Stimulated activated naive CD8-positive, alpha-beta T cell treated with anti-CD3 and anti-CD28 coated beads, Interleukin-15, Interleukin-2, amounts not matched to agents 100 ng/mL and 50 ng/mL, for 24 hours (primary cell): ENCODE measurements around the gene GRB14.
"Not testable (repeated sequence)": the region's sequence is repeated elsewhere in the genome, so short reads cannot be mapped to it uniquely, and the experiment has no call there.

ENCODE experiments used
- H3K27ac Mint-ChIP-seq: one replicate; pipeline ENCODE4 v1.8.0; 2021; ENCODE audit warnings: mild to moderate bottlenecking, mixed read lengths
- H3K27me3 Mint-ChIP-seq: one replicate; pipeline ENCODE4 v1.8.0; 2021; ENCODE audit warnings: mixed read lengths
- H3K36me3 Mint-ChIP-seq: one replicate; pipeline ENCODE4 v1.8.0; 2021; ENCODE audit warnings: low read depth, mixed read lengths
- H3K4me1 Mint-ChIP-seq: one replicate; pipeline ENCODE4 v1.8.0; 2021; ENCODE audit warnings: low read depth, mixed read lengths
- H3K4me3 Mint-ChIP-seq: one replicate; pipeline ENCODE4 v1.8.0; 2021; ENCODE audit warnings: mild to moderate bottlenecking, mixed read lengths
- H3K9me3 Mint-ChIP-seq: one replicate; pipeline ENCODE4 v1.8.0; 2021; ENCODE audit warnings: mixed read lengths

Gene GRB14

DNA sequence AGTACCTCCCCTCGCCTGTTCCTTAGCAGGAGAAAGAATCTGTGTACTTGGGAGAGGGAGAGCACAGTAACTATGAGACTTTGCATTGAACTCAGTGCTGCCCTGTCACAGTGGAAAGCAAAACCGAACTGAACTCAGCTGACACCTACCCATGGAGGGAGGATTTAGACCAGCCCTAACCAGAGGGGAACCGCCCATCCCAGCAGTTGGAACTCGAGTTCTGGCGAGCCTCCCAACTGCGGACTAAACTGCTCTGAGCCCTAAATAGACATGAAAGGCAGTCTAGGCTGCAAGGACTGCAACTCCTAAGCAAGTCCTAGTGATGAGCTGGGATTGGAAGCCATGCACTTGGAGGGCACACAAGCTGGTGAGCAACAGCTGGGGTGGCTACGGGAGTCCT is 110.4 kb downstream of the GRB14 start:
- H3K27ac Mint-ChIP-seq, result no peak overlapping the region
- H3K4me1 Mint-ChIP-seq, result no peaks in the 10 kb centered on the region
- H3K36me3 Mint-ChIP-seq, result no peaks in the 10 kb centered on the region
- H3K4me3 Mint-ChIP-seq, result no peak overlapping the region
- peaks cover 15% of the 10 kb centered on the region for H3K9me3 Mint-ChIP-seq
- no peaks in the 10 kb centered on the region for H3K27me3 Mint-ChIP-seq

DNA sequence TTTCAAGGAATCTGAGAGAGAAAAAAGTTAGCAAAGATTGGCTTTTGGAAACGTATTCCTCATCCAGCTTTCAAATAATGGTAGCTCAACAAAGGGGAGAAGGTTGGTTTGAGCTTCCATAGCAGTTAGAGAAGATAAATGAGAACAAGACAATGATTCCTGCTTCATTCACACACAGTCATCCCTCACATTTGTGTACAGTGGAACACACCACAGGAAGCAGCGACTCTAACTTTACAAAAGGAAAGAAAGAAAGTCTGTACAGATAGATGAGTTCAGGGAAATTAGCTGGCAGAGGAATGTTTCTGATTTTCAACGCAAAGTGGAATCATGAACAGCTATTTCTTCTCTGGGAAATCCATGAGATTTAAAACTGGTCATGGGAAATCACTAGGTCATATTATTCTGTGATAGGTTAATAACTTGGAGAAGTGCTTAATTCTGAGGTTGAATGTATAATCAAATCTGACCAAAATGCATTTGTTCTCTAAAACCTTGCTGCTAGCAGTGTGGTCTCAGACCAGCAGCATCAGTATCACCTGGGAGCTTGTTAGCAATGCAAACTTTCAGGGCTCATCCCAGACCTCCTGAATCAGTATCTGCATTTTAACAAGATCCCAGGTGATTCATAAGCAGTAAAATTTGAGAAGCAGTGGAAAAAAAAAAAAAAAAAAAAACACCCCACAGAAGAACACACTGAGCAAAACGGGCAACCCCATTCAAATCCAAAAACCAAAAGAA is 112.0 kb downstream of the GRB14 start:
- Mint-ChIP-seq H3K36me3 (no peaks in the 10 kb centered on the region), H3K4me3 (no peak overlapping the region), H3K4me1 (no peaks in the 10 kb centered on the region), H3K27ac (no peak overlapping the region), H3K27me3 (no peaks in the 10 kb centered on the region), H3K9me3 (peaks cover 9% of the 10 kb centered on the region)

- H3K9me3 Mint-ChIP-seq, result no peaks in the 10 kb centered on the region
- H3K36me3 Mint-ChIP-seq, result no peaks in the 10 kb centered on the region
These were observed 117.0 kb downstream of the GRB14 start for GRCh38 chr2:164504253-164504652.

GRCh38 chr2:164498836-164499235 is 122.4 kb downstream of the GRB14 start:
- no peaks in the 10 kb centered on the region for H3K9me3 Mint-ChIP-seq
- H3K4me3 Mint-ChIP-seq, result no peak overlapping the region
- no peaks in the 10 kb centered on the region for H3K4me1 Mint-ChIP-seq
- H3K36me3 Mint-ChIP-seq, result no peaks in the 10 kb centered on the region
- H3K27me3 Mint-ChIP-seq, result no peaks in the 10 kb centered on the region
- no peak overlapping the region for H3K27ac Mint-ChIP-seq

More at GRCh38 chr2:164504253-164504652, 117.0 kb downstream of the GRB14 start:
- no peak overlapping the region for H3K27ac Mint-ChIP-seq
- H3K4me1 Mint-ChIP-seq, result no peaks in the 10 kb centered on the region
- no peak overlapping the region for H3K4me3 Mint-ChIP-seq
- H3K27me3 Mint-ChIP-seq, result no peaks in the 10 kb centered on the region

- Mint-ChIP-seq H3K27ac (no peak overlapping the region), H3K4me3 (no peak overlapping the region), H3K4me1 (no peaks in the 10 kb centered on the region), H3K9me3 (no peaks in the 10 kb centered on the region), H3K27me3 (no peaks in the 10 kb centered on the region), H3K36me3 (no peaks in the 10 kb centered on the region)
These were observed 124.4 kb downstream of the GRB14 start for GRCh38 chr2:164496881-164497280.

GRCh38 chr2:164496421-164496820 is 124.9 kb downstream of the GRB14 start:
- no peaks in the 10 kb centered on the region for H3K27me3 Mint-ChIP-seq
- no peaks in the 10 kb centered on the region for H3K9me3 Mint-ChIP-seq
- H3K27ac Mint-ChIP-seq, result no peak overlapping the region
- no peak overlapping the region for H3K4me3 Mint-ChIP-seq
- H3K4me1 Mint-ChIP-seq, result no peaks in the 10 kb centered on the region
- H3K36me3 Mint-ChIP-seq, result no peaks in the 10 kb centered on the region

- no peaks in the 10 kb centered on the region for H3K9me3 Mint-ChIP-seq
- no peaks in the 10 kb centered on the region for H3K36me3 Mint-ChIP-seq
- no peaks in the 10 kb centered on the region for H3K27me3 Mint-ChIP-seq
- H3K27ac Mint-ChIP-seq, result no peak overlapping the region
- no peaks in the 10 kb centered on the region for H3K4me1 Mint-ChIP-seq
- no peak overlapping the region for H3K4me3 Mint-ChIP-seq
These were observed 125.6 kb downstream of the GRB14 start for GRCh38 chr2:164495491-164496223.

DNA sequence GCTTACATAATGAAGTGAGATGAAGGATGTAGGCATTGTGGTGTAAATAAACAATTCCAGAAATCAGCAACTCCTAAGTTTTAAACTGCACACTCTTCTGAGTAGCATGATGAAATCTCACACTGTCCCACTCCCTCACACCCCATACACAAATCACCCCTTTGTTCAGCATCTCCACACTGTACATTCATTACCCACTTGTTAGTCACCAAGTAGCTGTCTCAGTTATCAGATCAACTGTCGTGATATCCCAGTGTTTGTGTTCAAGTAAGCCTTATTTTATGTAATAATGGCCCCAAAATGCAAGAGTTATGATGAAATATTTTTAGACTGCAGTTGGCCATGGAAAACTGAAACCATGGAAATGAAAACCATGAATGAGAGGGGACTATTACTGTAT is 135.7 kb downstream of the GRB14 start:
- H3K27me3 Mint-ChIP-seq, result no peaks in the 10 kb centered on the region
- no peak overlapping the region for H3K4me3 Mint-ChIP-seq
- peaks cover 4% of the 10 kb centered on the region for H3K9me3 Mint-ChIP-seq
- H3K36me3 Mint-ChIP-seq, result no peaks in the 10 kb centered on the region
- H3K4me1 Mint-ChIP-seq, result no peaks in the 10 kb centered on the region
- H3K27ac Mint-ChIP-seq, result no peak overlapping the region

GRCh38 chr2:164479460-164479859 is 141.8 kb downstream of the GRB14 start:
- Mint-ChIP-seq H3K27ac (no peak overlapping the region), H3K4me3 (no peak overlapping the region), H3K27me3 (no peaks in the 10 kb centered on the region), H3K36me3 (no peaks in the 10 kb centered on the region), H3K9me3 (peaks cover 4% of the 10 kb centered on the region), H3K4me1 (no peaks in the 10 kb centered on the region)

DNA sequence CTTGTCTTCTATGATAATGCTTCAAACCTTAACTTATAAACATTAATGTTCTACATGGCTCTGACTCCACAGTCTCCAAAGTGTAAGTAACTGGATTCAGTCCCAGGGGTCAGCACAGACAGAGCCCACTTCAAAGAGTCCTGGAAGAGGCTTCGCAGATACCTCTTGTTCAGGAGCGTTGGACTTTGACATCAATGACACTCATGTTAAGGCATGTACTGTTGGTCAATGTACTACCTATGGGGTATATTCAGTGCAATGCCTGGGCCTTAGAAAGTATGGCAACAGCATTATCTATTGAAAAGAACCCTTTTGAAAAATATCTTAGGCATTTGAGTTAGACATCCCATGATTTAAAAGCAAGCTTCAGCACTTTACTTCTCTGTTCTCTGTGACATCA is 143.1 kb downstream of the GRB14 start:
- H3K4me1 Mint-ChIP-seq, result no peaks in the 10 kb centered on the region
- H3K27ac Mint-ChIP-seq, result no peak overlapping the region
- no peaks in the 10 kb centered on the region for H3K36me3 Mint-ChIP-seq
- H3K4me3 Mint-ChIP-seq, result no peak overlapping the region
- H3K9me3 Mint-ChIP-seq, result peaks cover 4% of the 10 kb centered on the region
- no peaks in the 10 kb centered on the region for H3K27me3 Mint-ChIP-seq

GRCh38 chr2:164474873-164475272 is 146.4 kb downstream of the GRB14 start:
- Mint-ChIP-seq H3K4me1 (no peaks in the 10 kb centered on the region), H3K36me3 (no peaks in the 10 kb centered on the region), H3K4me3 (no peak overlapping the region), H3K9me3 (no peaks in the 10 kb centered on the region), H3K27me3 (no peaks in the 10 kb centered on the region), H3K27ac (no peak overlapping the region)

DNA sequence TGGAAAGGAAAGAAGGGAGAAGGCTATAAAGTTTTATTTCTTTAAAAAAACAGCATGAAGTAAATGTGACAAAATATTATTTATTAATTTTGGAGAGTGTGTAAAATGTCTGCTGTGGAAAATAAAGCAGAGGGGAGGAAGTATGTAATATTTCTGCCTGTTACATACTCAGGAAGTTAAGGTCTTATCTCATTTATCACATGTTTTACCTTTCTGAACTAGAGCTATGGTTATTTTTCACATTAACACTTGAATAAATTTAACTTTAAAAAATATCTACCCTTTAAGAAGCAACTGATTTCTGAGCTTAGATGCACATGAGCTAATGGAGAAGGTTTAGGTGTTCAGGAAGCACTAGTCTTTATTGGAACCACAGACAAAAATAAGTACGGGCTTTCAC is 148.3 kb downstream of the GRB14 start:
- H3K4me3 Mint-ChIP-seq, result no peak overlapping the region
- H3K27ac Mint-ChIP-seq, result no peak overlapping the region
- no peaks in the 10 kb centered on the region for H3K27me3 Mint-ChIP-seq
- H3K9me3 Mint-ChIP-seq, result no peaks in the 10 kb centered on the region
- H3K4me1 Mint-ChIP-seq, result no peaks in the 10 kb centered on the region
- no peaks in the 10 kb centered on the region for H3K36me3 Mint-ChIP-seq

DNA sequence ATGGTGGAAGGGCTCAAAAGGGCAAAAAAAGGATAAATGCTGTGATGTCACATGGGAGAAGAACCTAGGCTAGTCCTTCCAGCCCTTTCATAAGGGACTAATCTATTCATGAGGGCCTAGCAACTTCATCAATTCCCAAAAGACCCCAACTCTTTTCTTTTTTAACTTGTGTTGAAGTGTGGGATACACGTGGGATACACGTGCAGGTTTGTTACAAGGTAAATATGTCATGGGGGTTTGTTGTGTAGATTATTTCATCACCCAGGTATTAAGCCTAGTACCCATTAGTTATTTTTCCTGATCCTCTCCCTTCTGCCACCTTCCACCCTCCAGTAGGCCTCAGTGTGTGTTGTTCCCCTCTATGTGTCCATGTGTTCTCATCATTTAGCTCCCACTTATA is 156.2 kb downstream of the GRB14 start:
- not testable (repeated sequence) for H3K9me3 Mint-ChIP-seq, H3K36me3 Mint-ChIP-seq, H3K4me3 Mint-ChIP-seq, H3K27me3 Mint-ChIP-seq, H3K4me1 Mint-ChIP-seq, H3K27ac Mint-ChIP-seq

DNA sequence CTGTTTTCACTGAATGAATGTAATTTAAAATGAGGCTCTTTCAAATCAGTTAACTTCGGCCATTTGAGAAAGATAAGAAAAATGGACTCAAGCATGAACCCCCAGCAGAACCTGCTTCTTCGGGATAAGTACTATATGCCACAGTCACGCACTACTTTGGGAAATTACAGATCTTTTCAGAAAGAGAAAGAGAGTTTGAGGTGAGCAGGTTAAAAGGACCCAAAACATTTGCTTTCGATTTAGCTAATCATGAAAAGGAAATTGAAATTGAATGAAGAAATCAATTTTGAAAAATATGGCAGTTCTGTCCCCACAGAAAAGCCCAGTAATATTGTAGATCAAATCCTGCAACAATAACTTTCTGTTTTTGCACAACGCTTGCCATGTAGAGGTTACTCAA is 156.9 kb downstream of the GRB14 start:
- no peak overlapping the region for H3K27ac Mint-ChIP-seq
- H3K9me3 Mint-ChIP-seq, result peaks cover 4% of the 10 kb centered on the region
- no peaks in the 10 kb centered on the region for H3K36me3 Mint-ChIP-seq
- H3K4me1 Mint-ChIP-seq, result no peaks in the 10 kb centered on the region
- no peak overlapping the region for H3K4me3 Mint-ChIP-seq
- no peaks in the 10 kb centered on the region for H3K27me3 Mint-ChIP-seq

DNA sequence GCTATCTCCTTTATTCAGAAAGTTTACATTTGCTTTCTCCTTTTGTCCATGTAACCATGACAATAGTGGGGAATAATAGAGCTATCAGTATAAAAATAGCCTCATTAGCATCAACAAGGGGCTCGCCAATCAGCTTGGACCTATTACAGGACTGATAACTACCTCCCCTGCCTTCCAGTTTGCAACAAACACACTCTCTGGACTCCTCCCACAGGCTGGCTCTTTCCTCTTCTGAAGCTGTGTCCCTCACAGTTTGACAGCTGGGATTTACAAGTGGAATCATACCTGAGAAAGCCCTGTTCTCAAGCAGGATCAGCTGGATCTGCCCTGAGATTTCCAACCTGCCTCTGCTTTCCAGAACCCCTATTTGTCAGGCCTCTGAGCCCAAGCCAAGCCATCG is 162.5 kb downstream of the GRB14 start:
- Mint-ChIP-seq H3K4me1 (no peaks in the 10 kb centered on the region), H3K9me3 (peaks cover 4% of the 10 kb centered on the region), H3K4me3 (no peak overlapping the region), H3K36me3 (no peaks in the 10 kb centered on the region), H3K27me3 (no peaks in the 10 kb centered on the region), H3K27ac (no peak overlapping the region)

DNA sequence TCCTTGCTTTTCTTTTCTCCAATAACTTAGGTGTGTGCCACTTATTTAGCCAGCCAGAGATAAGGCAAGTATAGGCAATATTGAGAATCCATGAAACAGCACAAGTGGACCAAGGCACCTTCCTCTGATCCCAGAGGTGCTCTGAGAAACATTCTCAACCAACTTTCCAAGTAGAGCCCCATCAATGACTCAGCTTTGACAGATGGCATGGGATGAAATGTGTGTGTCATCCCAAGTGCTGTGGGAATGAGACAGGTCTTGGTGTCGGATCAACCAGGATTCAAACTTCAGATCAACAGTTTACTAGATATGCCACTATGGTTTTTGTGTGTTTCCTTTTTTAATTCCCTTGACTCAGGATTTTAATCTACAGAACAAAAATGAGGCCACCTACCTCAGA is 164.0 kb downstream of the GRB14 start:
- H3K4me1 Mint-ChIP-seq, result no peaks in the 10 kb centered on the region
- no peaks in the 10 kb centered on the region for H3K36me3 Mint-ChIP-seq
- peaks cover 3% of the 10 kb centered on the region for H3K9me3 Mint-ChIP-seq
- no peak overlapping the region for H3K27ac Mint-ChIP-seq
- H3K27me3 Mint-ChIP-seq, result no peaks in the 10 kb centered on the region
- no peak overlapping the region for H3K4me3 Mint-ChIP-seq
